T-helper 22 cell (primary cell): ENCODE measurements around the gene NQO1.

Experiments used
- DNase-seq: peaks from one replicate; pipeline ENCODE4 v3.0.0-alpha.2; 2020; ENCODE audit warnings: low read depth

NQO1 gene

GRCh38 chr16:69706256-69706974, 19.9 kb downstream of the NQO1 start:
- no peak for DNase-seq

- DNase-seq: no peak
Measured at GRCh38 chr16:69703638-69704037, 22.7 kb downstream of the NQO1 start.

- no peak for DNase-seq
Measured at GRCh38 chr16:69701866-69702265, 24.5 kb downstream of the NQO1 start.

- DNase-seq: no peak
Measured at GRCh38 chr16:69701452-69701851, 24.9 kb downstream of the NQO1 start.

- no peak for DNase-seq
Measured at GRCh38 chr16:69699915-69700314, 26.4 kb downstream of the NQO1 start.

- DNase-seq: no peak
Measured at GRCh38 chr16:69698404-69698803, 28.0 kb downstream of the NQO1 start.

- DNase-seq: no peak
Measured at GRCh38 chr16:69693916-69694315, 32.4 kb downstream of the NQO1 start.

GRCh38 chr16:69691980-69692911, 34.1 kb downstream of the NQO1 start:
- DNase-seq: no peak

- no peak for DNase-seq
Measured at GRCh38 chr16:69688589-69688988, 37.8 kb downstream of the NQO1 start.

GRCh38 chr16:69680358-69680757, 46.0 kb downstream of the NQO1 start:
- DNase-seq: no peak

- no peak for DNase-seq
Measured at GRCh38 chr16:69672998-69673713, 53.2 kb downstream of the NQO1 start.

- no peak for DNase-seq
Measured at GRCh38 chr16:69672315-69672997, 53.9 kb downstream of the NQO1 start.

GRCh38 chr16:69669577-69669976, 56.8 kb downstream of the NQO1 start:
- DNase-seq: no peak

- no peak for DNase-seq
Measured at GRCh38 chr16:69663846-69664245, 62.5 kb downstream of the NQO1 start.

- DNase-seq: no peak
Measured at GRCh38 chr16:69662901-69663300, 63.5 kb downstream of the NQO1 start.

GRCh38 chr16:69660166-69660565, 66.2 kb downstream of the NQO1 start:
- DNase-seq: no peak
